Transverse colon (tissue), 4 donors: Measurements from ENCODE around the gene UTP20.

Source experiments
- CTCF ChIP-seq, 5 experiments: fragments of 200-600 bp in 3 of 5; fragments of 450-650 bp in 2 of 5; sonication (generic) in 3 of 5; IDR thresholded peaks; 1 replicate in 2 of 5; 2 replicates in 3 of 5; pipeline ENCODE4 v1.5.1; 2016 to 2017; ENCODE audit warnings: antibody characterized with exemption in 5 of 5, inconsistent platforms in 3 of 5, mild to moderate bottlenecking in 2 of 5, moderate library complexity in 1 of 5
- EP300 ChIP-seq: sonication (generic); formaldehyde crosslinking; IDR thresholded peaks from one replicate; pipeline ENCODE4 v1.6.1; 2017; ENCODE audit warnings: antibody characterized with exemption, low read depth
- POLR2A ChIP-seq: fragments of 450-650 bp; IDR thresholded peaks from one replicate; pipeline ENCODE4 v1.6.1; 2016; ENCODE audit warnings: antibody characterized with exemption, mild to moderate bottlenecking, moderate library complexity
- POLR2AphosphoS5 ChIP-seq, 3 donors: sonication (generic); formaldehyde crosslinking; IDR thresholded peaks; one replicate each; pipeline ENCODE4 v1.6.1; 2016; ENCODE audit warnings: antibody characterized with exemption in 3 of 3

- TF ChIP-seq CTCF (IDR thresholded peaks at IDR 0.05) (no peak), POLR2A (no peak), POLR2AphosphoS5 (IDR thresholded peaks at IDR 0.05) (no peak), EP300 (no peak)
Measured at GRCh38 chr12:101276433-101276832, 3.5 kb upstream of the UTP20 start.
